Panc1 (cell line): Measurements from ENCODE around the gene HERC3. TPM values are rescaled to one million over a fixed set of nuclear protein-coding genes. Genes with fewer than 3 reads are reported as not detected.

Experiments
- ATAC-seq: fragments of 200-7000 bp; cut with Tn5 transposase; 2 replicates; pipeline ENCODE4 v1.9.1; 2020; ENCODE audit warnings: mild to moderate bottlenecking, moderate library complexity
- BruUV-seq: library from RNA; stranded (reverse); fragments of 400-500 nt; replicated peaks from 2 replicates; lab custom pipeline; 2021; lab: Mats Ljungman, UMichigan
- CTCF ChIA-PET: fragments of 300-600 bp; sonication (Branson Sonifier 250); formaldehyde crosslinking; loops from one replicate; lab custom pipeline; 2022; ENCODE audit warnings: antibody characterized with exemption; lab: Charles Lee
- POLR2A ChIA-PET: fragments of 300-600 bp; sonication (Branson Sonifier 250); formaldehyde crosslinking; loops from one replicate; lab custom pipeline; 2022; ENCODE audit warnings: antibody characterized with exemption; lab: Charles Lee
- DNase-seq: peaks from one replicate; pipeline ENCODE4 v3.0.0-alpha.2; 2010; ENCODE audit warnings: low read depth, low spot score
- H3K27ac ChIP-seq: 2 replicates; pipeline ENCODE4 v1.5.1; 2011; ENCODE audit warnings: mild to moderate bottlenecking, low read length, inconsistent platforms
- H3K27me3 ChIP-seq: fragments of 200-500 bp; sonication (Bioruptor generic); 2 replicates; pipeline ENCODE4 v1.6.0; 2014; ENCODE audit warnings: low read length, inconsistent platforms; ENCODE audit not compliant: control insufficient read depth, insufficient read depth
- H3K36me3 ChIP-seq: fragments of 200-500 bp; sonication (Bioruptor generic); 2 replicates; pipeline ENCODE4 v1.5.1; 2014; ENCODE audit warnings: inconsistent platforms, mild to moderate bottlenecking, low read length, moderate library complexity; ENCODE audit not compliant: control insufficient read depth, insufficient read depth
- H3K4me1 ChIP-seq: 2 replicates; pipeline ENCODE4 v1.5.1; 2011; ENCODE audit warnings: inconsistent platforms, mild to moderate bottlenecking, low read length, moderate library complexity; ENCODE audit not compliant: control insufficient read depth, insufficient read depth
- H3K4me3 ChIP-seq, 2 experiments: 2 replicates each; pipeline ENCODE4 v1.5.1; 2011 to 2012; ENCODE audit warnings: low read depth in 2 of 2, low read length in 2 of 2, mild to moderate bottlenecking in 2 of 2, inconsistent platforms in 1 of 2, moderate library complexity in 1 of 2
- H3K9me3 ChIP-seq: fragments of 200-500 bp; sonication (Bioruptor generic); 2 replicates; pipeline ENCODE4 v1.5.1; 2014; ENCODE audit warnings: low read depth, mild to moderate bottlenecking, inconsistent platforms, low read length, moderate library complexity; ENCODE audit not compliant: control insufficient read depth, insufficient read depth
- POLR2AphosphoS5 ChIP-seq: IDR thresholded peaks from 2 replicates; pipeline ENCODE4 v1.6.1; 2012; ENCODE audit warnings: mild to moderate bottlenecking, low read depth, low read length, moderate library complexity
- SIN3A ChIP-seq: IDR thresholded peaks from 2 replicates; pipeline ENCODE4 v1.6.1; 2012; ENCODE audit warnings: low read depth, mild to moderate bottlenecking, low read length, moderate library complexity, borderline replicate concordance; ENCODE audit not compliant: insufficient read depth
- TCF7L2 ChIP-seq: IDR thresholded peaks from 2 replicates; pipeline ENCODE4 v1.6.1; 2011; ENCODE audit warnings: mild to moderate bottlenecking, low read depth, low read length, inconsistent platforms
- in situ Hi-C: cut with HindIII; loops from 2 replicates; pipeline ENCODE4 v1.10.0; 2016; ENCODE audit warnings: low sequenced_read_pairs, low pct_unique_long_range_greater_than_20kb
- intact Hi-C: fragments of 100-400 bp; cut with micrococcal nuclease; formaldehyde crosslinking; loops from one replicate; pipeline ENCODE4 v1.10.0; 2022; ENCODE audit not compliant: unreplicated experiment
- total RNA-seq: library from RNA; stranded (reverse); gene quantifications from one replicate; pipeline ENCODE4 v1.2.1, GENCODE V29; 2021; ENCODE audit not compliant: unreplicated experiment
- TF ChIP-seq, protein P1 (sequence below): fragments of 450-650 bp; IDR thresholded peaks from 2 replicates; pipeline ENCODE4 v1.5.1; 2017; ENCODE audit warnings: mild to moderate bottlenecking
- TF ChIP-seq, protein P2 (sequence below), 2 experiments: IDR thresholded peaks; 2 replicates each; pipeline ENCODE4 v1.6.1; 2011 to 2012; ENCODE audit warnings: low read depth in 2 of 2, control low read depth in 1 of 2, low read length in 1 of 2, mild to moderate bottlenecking in 1 of 2, moderate library complexity in 1 of 2; ENCODE audit not compliant: insufficient read depth in 1 of 2

The HERC3 gene
- total RNA-seq, 1 experiment from 2014 or later = 1.1 TPM

DNA sequence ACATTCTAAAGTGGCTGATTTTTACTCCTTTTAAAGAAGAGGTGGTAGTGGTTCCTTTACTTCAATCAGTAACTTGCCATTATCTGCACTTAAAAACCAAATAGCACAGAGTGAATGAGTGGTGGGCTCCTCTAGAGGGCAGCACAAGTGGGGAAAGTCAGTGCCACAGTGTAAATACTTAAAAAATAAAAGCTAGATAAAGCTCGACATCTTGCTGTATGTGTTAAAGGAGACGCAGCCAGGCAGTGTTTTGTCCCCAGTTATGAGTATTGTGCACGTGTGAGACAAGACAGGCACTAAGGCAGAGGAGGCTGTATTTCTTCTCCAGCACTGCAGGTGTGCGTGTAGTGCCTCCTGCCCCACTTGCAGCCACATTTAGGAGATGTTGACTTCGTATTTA is 80.7 kb downstream of the HERC3 start:
- Histone ChIP-seq H3K9me3 (no peaks in the 10 kb centered on the region), H3K4me1 (no peaks in the 10 kb centered on the region), H3K36me3 (no peaks in the 10 kb centered on the region), H3K27ac (no peak overlapping the region), H3K4me3 (no peak overlapping the region), H3K27me3 (no peaks in the 10 kb centered on the region)
- TF ChIP-seq, protein P1, sequence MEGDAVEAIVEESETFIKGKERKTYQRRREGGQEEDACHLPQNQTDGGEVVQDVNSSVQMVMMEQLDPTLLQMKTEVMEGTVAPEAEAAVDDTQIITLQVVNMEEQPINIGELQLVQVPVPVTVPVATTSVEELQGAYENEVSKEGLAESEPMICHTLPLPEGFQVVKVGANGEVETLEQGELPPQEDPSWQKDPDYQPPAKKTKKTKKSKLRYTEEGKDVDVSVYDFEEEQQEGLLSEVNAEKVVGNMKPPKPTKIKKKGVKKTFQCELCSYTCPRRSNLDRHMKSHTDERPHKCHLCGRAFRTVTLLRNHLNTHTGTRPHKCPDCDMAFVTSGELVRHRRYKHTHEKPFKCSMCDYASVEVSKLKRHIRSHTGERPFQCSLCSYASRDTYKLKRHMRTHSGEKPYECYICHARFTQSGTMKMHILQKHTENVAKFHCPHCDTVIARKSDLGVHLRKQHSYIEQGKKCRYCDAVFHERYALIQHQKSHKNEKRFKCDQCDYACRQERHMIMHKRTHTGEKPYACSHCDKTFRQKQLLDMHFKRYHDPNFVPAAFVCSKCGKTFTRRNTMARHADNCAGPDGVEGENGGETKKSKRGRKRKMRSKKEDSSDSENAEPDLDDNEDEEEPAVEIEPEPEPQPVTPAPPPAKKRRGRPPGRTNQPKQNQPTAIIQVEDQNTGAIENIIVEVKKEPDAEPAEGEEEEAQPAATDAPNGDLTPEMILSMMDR = peak; percentile 67
- no peak for TF ChIP-seq TCF7L2
- in situ Hi-C loops = no loop called here
- DNase-seq (no peak), ATAC-seq (peak; percentile 70; the same call in 1 of the 2 replicates)
- no TSS peak for BruUV-seq
- intact Hi-C loops = no loop called here
- ChIA-PET POLR2A (no interaction called here), CTCF (interaction anchor here (0.6 to 1.0 kb wide), 2 partner anchors 10 to 118 kb away, joined by 3 to 4 read pairs; no protein-coding TSS in a partner anchor)

DNA sequence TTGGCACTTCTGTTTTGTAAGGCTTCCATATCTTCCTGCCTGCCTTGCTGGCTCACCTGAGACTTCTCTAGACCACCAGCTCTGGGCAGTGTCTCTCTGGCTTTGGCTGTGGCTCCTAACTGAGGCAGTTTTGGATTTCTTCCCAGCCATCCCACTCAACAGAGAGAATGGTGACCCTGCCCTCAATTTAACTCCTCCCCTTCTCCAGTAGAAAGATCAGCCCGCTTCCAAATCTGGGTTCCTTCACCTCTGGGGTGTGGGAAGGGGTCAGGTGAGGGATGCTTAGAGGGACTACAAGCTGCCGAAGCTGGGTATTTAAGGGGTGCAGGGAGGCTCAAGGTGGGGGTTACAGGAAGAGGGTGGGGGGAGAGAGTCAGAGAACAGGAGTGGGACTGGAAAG is 81.6 kb downstream of the HERC3 start:
- no peaks in the 10 kb centered on the region for H3K36me3 ChIP-seq
- no peaks in the 10 kb centered on the region for H3K9me3 ChIP-seq
- no peaks in the 10 kb centered on the region for H3K4me1 ChIP-seq
- no TSS peak for BruUV-seq
- in situ Hi-C loops = no loop called here
- ChIA-PET CTCF (no interaction called here), POLR2A (no interaction called here)
- no peak for ATAC-seq
- DNase-seq = no peak
- H3K4me3 ChIP-seq = no peak overlapping the region
- H3K27me3 ChIP-seq = no peaks in the 10 kb centered on the region
- H3K27ac ChIP-seq = no peak overlapping the region
- intact Hi-C loops = no loop called here
- TF ChIP-seq, protein P1 = no peak
- no peak for TF ChIP-seq POLR2AphosphoS5
- TF ChIP-seq TCF7L2 = no peak
- no peak for TF ChIP-seq SIN3A
- TF ChIP-seq, protein P2, sequence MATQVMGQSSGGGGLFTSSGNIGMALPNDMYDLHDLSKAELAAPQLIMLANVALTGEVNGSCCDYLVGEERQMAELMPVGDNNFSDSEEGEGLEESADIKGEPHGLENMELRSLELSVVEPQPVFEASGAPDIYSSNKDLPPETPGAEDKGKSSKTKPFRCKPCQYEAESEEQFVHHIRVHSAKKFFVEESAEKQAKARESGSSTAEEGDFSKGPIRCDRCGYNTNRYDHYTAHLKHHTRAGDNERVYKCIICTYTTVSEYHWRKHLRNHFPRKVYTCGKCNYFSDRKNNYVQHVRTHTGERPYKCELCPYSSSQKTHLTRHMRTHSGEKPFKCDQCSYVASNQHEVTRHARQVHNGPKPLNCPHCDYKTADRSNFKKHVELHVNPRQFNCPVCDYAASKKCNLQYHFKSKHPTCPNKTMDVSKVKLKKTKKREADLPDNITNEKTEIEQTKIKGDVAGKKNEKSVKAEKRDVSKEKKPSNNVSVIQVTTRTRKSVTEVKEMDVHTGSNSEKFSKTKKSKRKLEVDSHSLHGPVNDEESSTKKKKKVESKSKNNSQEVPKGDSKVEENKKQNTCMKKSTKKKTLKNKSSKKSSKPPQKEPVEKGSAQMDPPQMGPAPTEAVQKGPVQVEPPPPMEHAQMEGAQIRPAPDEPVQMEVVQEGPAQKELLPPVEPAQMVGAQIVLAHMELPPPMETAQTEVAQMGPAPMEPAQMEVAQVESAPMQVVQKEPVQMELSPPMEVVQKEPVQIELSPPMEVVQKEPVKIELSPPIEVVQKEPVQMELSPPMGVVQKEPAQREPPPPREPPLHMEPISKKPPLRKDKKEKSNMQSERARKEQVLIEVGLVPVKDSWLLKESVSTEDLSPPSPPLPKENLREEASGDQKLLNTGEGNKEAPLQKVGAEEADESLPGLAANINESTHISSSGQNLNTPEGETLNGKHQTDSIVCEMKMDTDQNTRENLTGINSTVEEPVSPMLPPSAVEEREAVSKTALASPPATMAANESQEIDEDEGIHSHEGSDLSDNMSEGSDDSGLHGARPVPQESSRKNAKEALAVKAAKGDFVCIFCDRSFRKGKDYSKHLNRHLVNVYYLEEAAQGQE (IDR thresholded peaks at IDR 0.05; ENCODE audit: insufficient read depth in 1 of 2, low read depth in 2 of 2, low read length in 1 of 2) = no peak
